Hepatocyte (in vitro differentiated cells): Measurements from ENCODE around the gene AUTS2.

Experiments
- CTCF ChIP-seq: fragments of 200-600 bp; sonication (generic); IDR thresholded peaks from 2 replicates; pipeline ENCODE4 v1.5.1; 2016; ENCODE audit warnings: antibody characterized with exemption, mild to moderate bottlenecking; ENCODE audit not compliant: poor library complexity
- EZH2 ChIP-seq: fragments of 200-600 bp; sonication (generic); IDR thresholded peaks from 2 replicates; pipeline ENCODE4 v1.6.1; 2016; ENCODE audit warnings: antibody characterized with exemption, mild to moderate bottlenecking, borderline replicate concordance
- EZH2phosphoT487 ChIP-seq: fragments of 200-600 bp; sonication (generic); IDR thresholded peaks from one replicate; pipeline ENCODE4 v1.6.1; 2018; ENCODE audit warnings: antibody characterized with exemption, mild to moderate bottlenecking, low read depth, moderate library complexity; ENCODE audit not compliant: unreplicated experiment, severe bottlenecking

GRCh38 chr7:70402069-70402468 lies 803.8 kb downstream of the AUTS2 start:
- TF ChIP-seq CTCF = no peak
- TF ChIP-seq EZH2 = no peak
- no peak for TF ChIP-seq EZH2phosphoT487
